Neuronal stem cell (in vitro differentiated cells): ENCODE results near the gene DOCK9.

ENCODE experiments used
- DNase-seq: peaks from one replicate; pipeline ENCODE4 v3.0.0-alpha.2; 2013; ENCODE audit warnings: low spot score
- H2AFZ ChIP-seq: one replicate; pipeline ENCODE4 v1.6.1; 2013; ENCODE audit warnings: mild to moderate bottlenecking, low read length, inconsistent platforms
- H2AK5ac ChIP-seq: 2 replicates; pipeline ENCODE4 v1.6.1; 2013; ENCODE audit warnings: low read depth, mild to moderate bottlenecking, inconsistent platforms, low read length, moderate library complexity, mixed read lengths
- H2BK120ac ChIP-seq: 2 replicates; pipeline ENCODE4 v1.6.1; 2013; ENCODE audit warnings: low read depth, mild to moderate bottlenecking, inconsistent platforms, low read length, moderate library complexity, mixed read lengths
- H2BK12ac ChIP-seq: one replicate; pipeline ENCODE4 v1.6.1; 2013; ENCODE audit warnings: low read length, inconsistent platforms
- H2BK15ac ChIP-seq: 2 replicates; pipeline ENCODE4 v1.6.1; 2013; ENCODE audit warnings: mild to moderate bottlenecking, low read length, inconsistent platforms, mixed read lengths
- H2BK5ac ChIP-seq: one replicate; pipeline ENCODE4 v1.6.1; 2013; ENCODE audit warnings: inconsistent platforms, mild to moderate bottlenecking, low read length, moderate library complexity
- H3K14ac ChIP-seq: one replicate; pipeline ENCODE4 v1.6.1; 2013; ENCODE audit warnings: low read length, inconsistent platforms
- H3K18ac ChIP-seq: 2 replicates; pipeline ENCODE4 v1.6.1; 2013; ENCODE audit warnings: low read length, inconsistent platforms
- H3K23ac ChIP-seq: 2 replicates; pipeline ENCODE4 v1.6.1; 2013; ENCODE audit warnings: low read depth, mild to moderate bottlenecking, mixed read lengths, low read length, inconsistent platforms; ENCODE audit not compliant: poor library complexity
- H3K27ac ChIP-seq: replicated peaks from 3 replicates; pipeline ENCODE4 v1.5.1; 2013; ENCODE audit warnings: low read length, inconsistent platforms
- H3K27me3 ChIP-seq, 3 experiments: 2 replicates each; pipeline ENCODE4 v1.6.1; 2013; ENCODE audit warnings: low read length in 3 of 3, mild to moderate bottlenecking in 2 of 3, inconsistent platforms in 1 of 3, low read depth in 1 of 3, mixed read lengths in 1 of 3, moderate library complexity in 1 of 3; ENCODE audit not compliant: control insufficient read depth in 3 of 3, insufficient read depth in 3 of 3
- H3K36me3 ChIP-seq, 2 donors: replicated peaks in 1 of 2; 2 replicates each; pipeline ENCODE4 v1.6.1; 2013; ENCODE audit warnings: low read length in 2 of 2; ENCODE audit not compliant: control insufficient read depth in 2 of 2, insufficient read depth in 2 of 2
- H3K4ac ChIP-seq: 2 replicates; pipeline ENCODE4 v1.6.1; 2013; ENCODE audit warnings: inconsistent platforms, mild to moderate bottlenecking, low read length, moderate library complexity
- H3K4me1 ChIP-seq, 2 donors: 1 replicate in 1 of 2; 2 replicates in 1 of 2; pipeline ENCODE4 v1.6.1; 2013; ENCODE audit warnings: low read length in 2 of 2, low read depth in 1 of 2; ENCODE audit not compliant: control insufficient read depth in 2 of 2, insufficient read depth in 1 of 2
- H3K4me2 ChIP-seq: one replicate; pipeline ENCODE4 v1.6.1; 2013; ENCODE audit warnings: mild to moderate bottlenecking, low read length, inconsistent platforms; ENCODE audit not compliant: insufficient read depth, poor library complexity, severe bottlenecking
- H3K4me3 ChIP-seq, 2 donors: 2 replicates each; pipeline ENCODE4 v1.5.1; 2013; ENCODE audit warnings: low read length in 2 of 2, mild to moderate bottlenecking in 2 of 2, inconsistent platforms in 1 of 2, moderate library complexity in 1 of 2
- H3K79me1 ChIP-seq: one replicate; pipeline ENCODE4 v1.6.1; 2013; ENCODE audit warnings: low read depth, mild to moderate bottlenecking, inconsistent platforms, low read length, moderate library complexity
- H3K9ac ChIP-seq: one replicate; pipeline ENCODE4 v1.6.1; 2013; ENCODE audit warnings: mild to moderate bottlenecking, low read depth, low read length, inconsistent platforms; ENCODE audit not compliant: poor library complexity
- H3K9me3 ChIP-seq, 2 donors: replicated peaks in 1 of 2; 2 replicates each; pipeline versions ENCODE3 to v1.6.1; 2013; ENCODE audit warnings: low read length in 2 of 2, mild to moderate bottlenecking in 2 of 2, inconsistent platforms in 1 of 2, low read depth in 1 of 2, mixed read lengths in 1 of 2, moderate library complexity in 1 of 2; ENCODE audit not compliant: control insufficient read depth in 2 of 2, insufficient read depth in 1 of 2
- H4K8ac ChIP-seq: one replicate; pipeline ENCODE4 v1.6.1; 2013; ENCODE audit warnings: low read depth, mild to moderate bottlenecking, inconsistent platforms, low read length, moderate library complexity
- H4K91ac ChIP-seq: one replicate; pipeline ENCODE4 v1.6.1; 2013; ENCODE audit warnings: low read length, low read depth, mild to moderate bottlenecking, inconsistent platforms; ENCODE audit not compliant: poor library complexity
- WGBS, 2 donors: extraction: QIAGEN DNeasy Blood & Tissue Kit; methylation state at CpG; one replicate each; pipeline ENCODE4 v1.1.7; 2013; ENCODE audit warnings: missing lambda C conversion rate in 2 of 2, mixed read lengths in 1 of 2; ENCODE audit not compliant: insufficient read length in 2 of 2, insufficient replicate concordance in 1 of 2; ENCODE audit errors: extremely low coverage in 2 of 2; 5-methylcytosine and 5-hydroxymethylcytosine counted together

Gene DOCK9

DNA sequence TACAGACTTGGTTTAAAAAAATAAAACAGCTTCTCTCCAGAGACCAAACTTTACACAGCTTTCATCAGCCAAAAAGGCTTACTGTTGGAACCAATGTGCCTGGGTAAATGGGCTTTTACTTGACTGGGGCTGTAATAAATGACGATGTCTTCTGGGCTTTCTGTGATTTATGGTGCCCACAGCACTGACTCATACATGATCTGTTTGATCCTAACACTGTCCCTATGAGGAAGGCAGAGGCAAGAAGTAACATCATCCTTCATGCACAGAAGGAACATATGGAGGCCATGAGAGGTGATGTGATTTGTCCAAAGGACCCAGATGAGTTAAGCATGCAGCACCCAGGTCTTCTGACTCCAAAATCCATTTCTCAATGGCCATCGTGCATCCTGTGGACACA is 77.4 kb downstream of the DOCK9 start:
- peaks cover 0 to 2% of the 10 kb centered on the region in 2 donors for H3K4me1 ChIP-seq
- no peak overlapping the region for H3K4me3 ChIP-seq
- H2BK12ac ChIP-seq, result no peak overlapping the region
- H3K27me3 ChIP-seq, result no peaks in the 10 kb centered on the region
- H3K14ac ChIP-seq, result no peak overlapping the region
- no peaks in the 10 kb centered on the region for H3K36me3 ChIP-seq
- H4K91ac ChIP-seq, result no peak overlapping the region
- no peak for DNase-seq
- WGBS, 2 donors, result no CpG with 5 or more reads among the region's 2 CpGs
- no peaks in the 10 kb centered on the region for H3K9me3 ChIP-seq
- no peak overlapping the region for H2AFZ ChIP-seq
- no peak overlapping the region for H3K18ac ChIP-seq
- no peak overlapping the region for H4K8ac ChIP-seq
- no peak overlapping the region for H3K23ac ChIP-seq
- H3K4me2 ChIP-seq, result no peak overlapping the region
- no peak overlapping the region for H2BK5ac ChIP-seq
- H3K27ac ChIP-seq, result no peak overlapping the region
- no peaks in the 10 kb centered on the region for H3K79me1 ChIP-seq
- H2AK5ac ChIP-seq, result no peak overlapping the region
- no peak overlapping the region for H3K4ac ChIP-seq
- H2BK15ac ChIP-seq, result no peak overlapping the region
- no peak overlapping the region for H2BK120ac ChIP-seq
- H3K9ac ChIP-seq, result no peak overlapping the region

DNA sequence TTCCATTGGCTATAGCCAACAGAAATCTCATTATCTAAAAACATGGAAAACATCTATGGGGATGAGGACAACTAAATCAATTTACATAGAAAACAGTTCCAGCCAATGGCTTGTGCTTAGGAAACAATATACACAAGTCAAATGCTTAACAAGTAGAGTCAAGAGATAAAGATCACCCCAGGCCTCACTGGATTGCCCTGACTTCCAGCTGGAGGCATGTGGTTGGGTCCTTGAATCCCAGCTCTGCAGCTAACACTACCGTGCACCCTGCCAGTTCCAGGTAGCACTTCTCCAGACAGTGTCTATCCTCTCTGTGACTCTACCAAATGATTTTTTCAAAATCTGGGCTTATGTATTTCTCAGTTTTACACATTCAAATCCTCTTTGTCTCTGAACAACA is 80.2 kb downstream of the DOCK9 start:
- Histone ChIP-seq H3K4ac (no peak overlapping the region), H4K91ac (no peak overlapping the region), H3K79me1 (no peaks in the 10 kb centered on the region), H2BK5ac (no peak overlapping the region), H3K36me3 (no peaks in the 10 kb centered on the region), H3K4me3 (no peak overlapping the region), H3K18ac (no peak overlapping the region), H3K23ac (no peak overlapping the region), H2BK12ac (no peak overlapping the region), H3K9me3 (no peaks in the 10 kb centered on the region), H3K4me2 (no peak overlapping the region), H3K14ac (no peak overlapping the region), H2AK5ac (no peak overlapping the region), H4K8ac (no peak overlapping the region), H3K4me1 (peaks cover 2 to 4% of the 10 kb centered on the region in 2 donors), H3K27ac (no peak overlapping the region), H3K27me3 (no peaks in the 10 kb centered on the region), H2BK120ac (no peak overlapping the region), H3K9ac (no peak overlapping the region), H2AFZ (no peak overlapping the region), H2BK15ac (no peak overlapping the region)
- no peak for DNase-seq
- no CpG with 5 or more reads among the region's 1 CpG for WGBS, 2 donors

- H4K8ac ChIP-seq, result no peak overlapping the region
- peaks cover 3 to 7% of the 10 kb centered on the region in 2 donors for H3K4me1 ChIP-seq
- DNase-seq, result no peak
- WGBS, 2 donors, result no CpG with 5 or more reads among the region's 2 CpGs
- H3K79me1 ChIP-seq, result no peaks in the 10 kb centered on the region
- no peak overlapping the region for H2BK5ac ChIP-seq
- no peak overlapping the region for H3K14ac ChIP-seq
- no peak overlapping the region for H2BK120ac ChIP-seq
- no peak overlapping the region for H3K23ac ChIP-seq
- H3K4me2 ChIP-seq, result no peak overlapping the region
- no peak overlapping the region for H3K18ac ChIP-seq
- no peaks in the 10 kb centered on the region for H3K36me3 ChIP-seq
- no peak overlapping the region for H3K27ac ChIP-seq
- no peak overlapping the region for H4K91ac ChIP-seq
- no peak overlapping the region for H2AK5ac ChIP-seq
- H3K4me3 ChIP-seq, result no peak overlapping the region
- H3K4ac ChIP-seq, result no peak overlapping the region
- H2AFZ ChIP-seq, result no peak overlapping the region
- no peaks in the 10 kb centered on the region for H3K27me3 ChIP-seq
- no peak overlapping the region for H2BK15ac ChIP-seq
- no peak overlapping the region for H2BK12ac ChIP-seq
- H3K9me3 ChIP-seq, result no peaks in the 10 kb centered on the region
- H3K9ac ChIP-seq, result no peak overlapping the region
Measured at GRCh38 chr13:98896868-98897144, 81.1 kb downstream of the DOCK9 start.

GRCh38 chr13:98896083-98896867 is 81.6 kb downstream of the DOCK9 start:
- no peak overlapping the region for H3K4me3 ChIP-seq
- no peak overlapping the region for H2AFZ ChIP-seq
- no peak overlapping the region for H2BK12ac ChIP-seq
- WGBS, 2 donors, result no CpG with 5 or more reads among the region's 9 CpGs
- H2BK5ac ChIP-seq, result no peak overlapping the region
- no peak overlapping the region for H3K9ac ChIP-seq
- no peak overlapping the region for H3K27ac ChIP-seq
- no peaks in the 10 kb centered on the region for H3K27me3 ChIP-seq
- no peaks in the 10 kb centered on the region for H3K79me1 ChIP-seq
- no peak overlapping the region for H3K18ac ChIP-seq
- peaks cover 3 to 7% of the 10 kb centered on the region in 2 donors for H3K4me1 ChIP-seq
- no peak overlapping the region for H2AK5ac ChIP-seq
- DNase-seq, result no peak
- no peak overlapping the region for H4K91ac ChIP-seq
- no peak overlapping the region for H4K8ac ChIP-seq
- H3K36me3 ChIP-seq, result no peaks in the 10 kb centered on the region
- H3K4ac ChIP-seq, result no peak overlapping the region
- H3K14ac ChIP-seq, result no peak overlapping the region
- no peak overlapping the region for H3K4me2 ChIP-seq
- H3K9me3 ChIP-seq, result no peaks in the 10 kb centered on the region
- no peak overlapping the region for H3K23ac ChIP-seq
- no peak overlapping the region for H2BK120ac ChIP-seq
- H2BK15ac ChIP-seq, result no peak overlapping the region
